HG03103 (cell line): ENCODE data around the gene ADAMTS2.

Experiments
- ATAC-seq: cut with Tn5 transposase; IDR thresholded peaks from one replicate; pipeline ENCODE4 v1.9.1; 2021; ENCODE audit warnings: low read depth; ENCODE audit not compliant: unreplicated experiment

ADAMTS2 gene

DNA sequence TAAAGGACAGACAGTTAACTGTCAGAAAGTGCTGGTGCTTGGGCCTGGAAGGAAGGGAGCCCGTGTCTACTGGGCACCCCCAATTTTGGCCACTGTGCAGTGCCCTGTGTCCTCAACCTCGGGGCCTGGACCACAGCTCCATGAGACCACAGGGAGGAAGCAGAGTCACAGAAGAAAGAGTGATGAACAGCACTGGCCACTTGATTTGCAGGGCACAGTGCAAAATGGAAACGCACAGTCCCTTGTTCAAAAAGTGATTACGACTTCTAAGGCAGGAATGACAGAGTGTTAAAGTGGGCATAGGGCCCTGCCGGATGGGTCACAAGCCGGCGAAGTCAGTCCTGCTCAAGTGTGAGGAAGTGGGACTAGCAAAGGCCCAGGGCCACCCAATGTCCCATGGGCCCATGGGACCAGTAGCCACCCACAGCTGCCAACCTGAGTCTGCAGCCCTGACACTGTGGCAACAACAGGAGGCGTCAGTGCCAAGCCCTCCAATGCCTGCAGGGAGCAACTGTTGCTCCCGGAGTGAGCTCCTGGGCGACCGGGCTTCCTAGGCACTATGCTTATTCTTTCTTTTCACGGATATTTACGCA is 85.4 kb downstream of the ADAMTS2 start:
- ATAC-seq, result no peak

DNA sequence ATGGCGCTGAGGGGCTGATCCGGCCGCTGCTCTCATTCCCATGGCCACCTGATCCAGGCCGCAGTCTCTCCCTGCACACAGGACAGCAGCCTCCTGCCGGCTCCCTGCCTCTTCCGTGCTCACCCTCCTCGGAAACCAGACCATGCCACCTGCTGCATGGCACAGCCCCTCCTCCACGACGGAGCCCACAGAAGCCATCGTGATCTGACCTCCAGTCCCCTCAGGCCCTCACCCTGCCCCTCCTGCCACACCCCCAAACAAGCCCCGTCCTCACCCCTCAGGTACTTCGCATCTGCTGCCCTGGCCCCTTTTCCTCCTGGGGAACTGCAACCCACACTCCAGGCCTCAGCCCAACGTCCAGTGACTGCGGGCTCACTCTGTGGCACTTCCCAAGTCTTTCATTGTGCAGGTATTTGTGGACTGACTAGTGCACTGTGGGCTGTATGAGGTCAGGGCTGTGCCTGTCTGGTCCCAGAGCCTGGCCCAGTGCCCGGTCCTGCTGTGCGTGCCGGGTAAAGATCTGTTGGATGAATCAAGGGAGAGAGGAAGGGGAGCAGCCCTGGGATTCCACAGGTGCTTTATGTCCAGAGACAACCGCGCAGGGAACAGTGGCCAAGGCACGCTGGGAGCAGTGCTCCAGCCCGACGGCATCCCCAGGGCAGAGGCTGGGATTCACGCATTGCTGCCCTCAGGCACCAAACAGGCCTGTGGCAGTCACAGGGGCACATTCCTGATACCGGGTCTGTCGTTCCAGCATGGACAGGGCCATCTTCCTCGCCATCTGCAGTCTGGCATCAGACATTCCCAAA is 86.1 kb downstream of the ADAMTS2 start:
- ATAC-seq, result no peak

DNA sequence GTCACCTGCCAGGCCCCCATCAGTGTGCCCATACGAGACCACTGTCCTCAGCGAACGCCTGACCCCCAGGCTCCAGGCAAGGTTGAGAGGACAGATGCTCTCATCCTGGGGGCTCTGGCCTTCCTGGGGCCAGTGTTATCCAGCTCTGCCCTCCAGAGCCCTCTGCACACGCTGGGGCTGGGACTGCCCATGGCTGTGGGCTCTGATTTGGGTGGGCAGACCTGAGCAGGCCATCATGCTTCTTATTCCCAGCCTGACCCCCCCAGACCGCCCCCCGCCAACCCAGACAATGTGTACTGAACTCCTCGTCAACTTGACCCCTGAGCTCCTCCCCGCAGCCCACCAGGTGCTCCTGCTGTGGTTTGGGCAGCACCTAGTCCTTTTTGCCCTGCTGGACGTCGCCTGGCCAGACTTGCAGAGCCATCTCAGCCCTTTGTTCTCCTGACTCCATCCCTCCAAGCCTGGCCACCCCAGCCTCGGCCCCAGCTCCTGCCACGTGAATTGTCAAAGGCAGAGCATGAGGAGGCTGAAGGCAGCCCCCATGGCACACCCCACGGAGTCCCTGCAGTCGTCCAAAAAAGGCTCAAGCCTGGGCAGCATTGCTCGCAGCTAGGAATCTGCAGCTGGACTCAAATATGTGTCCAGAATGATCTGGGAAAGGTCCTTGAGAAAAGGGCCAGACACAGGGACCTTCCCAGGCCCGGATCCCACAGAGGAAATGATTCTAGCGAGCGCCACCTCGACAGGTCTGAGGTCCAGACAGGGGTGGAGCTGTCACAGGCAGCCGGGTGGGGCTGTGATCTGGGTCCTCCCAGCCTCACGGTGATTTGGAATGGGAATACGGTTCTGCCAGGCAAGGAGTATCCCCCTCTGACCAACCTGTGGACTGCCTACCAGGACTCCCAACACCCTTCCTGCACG is 87.0 kb downstream of the ADAMTS2 start:
- ATAC-seq, result no peak

DNA sequence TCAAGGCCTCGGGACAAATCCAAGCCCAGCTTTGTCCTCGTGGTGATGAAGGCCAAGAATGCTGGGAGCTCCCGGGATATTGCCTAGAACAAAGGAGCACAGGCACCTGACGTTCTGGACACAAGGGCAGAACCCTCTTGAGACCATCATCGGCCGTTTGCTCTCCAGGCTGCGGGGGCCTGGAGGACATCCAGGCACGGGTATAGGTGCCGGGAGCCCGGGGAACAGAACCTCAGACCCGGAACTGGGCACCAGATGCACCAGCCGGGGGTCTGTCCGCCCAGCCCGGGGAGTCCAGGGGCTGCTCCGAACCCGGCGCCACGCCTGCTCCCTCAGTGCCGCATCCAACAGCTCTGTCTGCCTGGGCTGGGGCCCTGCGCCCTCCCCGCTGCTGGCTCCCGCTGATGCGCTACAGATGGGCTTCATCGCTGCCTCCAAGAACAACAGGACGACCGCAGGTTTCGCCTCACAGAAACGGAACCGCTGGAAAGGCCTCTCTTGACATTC is 88.0 kb downstream of the ADAMTS2 start:
- ATAC-seq, result no peak

DNA sequence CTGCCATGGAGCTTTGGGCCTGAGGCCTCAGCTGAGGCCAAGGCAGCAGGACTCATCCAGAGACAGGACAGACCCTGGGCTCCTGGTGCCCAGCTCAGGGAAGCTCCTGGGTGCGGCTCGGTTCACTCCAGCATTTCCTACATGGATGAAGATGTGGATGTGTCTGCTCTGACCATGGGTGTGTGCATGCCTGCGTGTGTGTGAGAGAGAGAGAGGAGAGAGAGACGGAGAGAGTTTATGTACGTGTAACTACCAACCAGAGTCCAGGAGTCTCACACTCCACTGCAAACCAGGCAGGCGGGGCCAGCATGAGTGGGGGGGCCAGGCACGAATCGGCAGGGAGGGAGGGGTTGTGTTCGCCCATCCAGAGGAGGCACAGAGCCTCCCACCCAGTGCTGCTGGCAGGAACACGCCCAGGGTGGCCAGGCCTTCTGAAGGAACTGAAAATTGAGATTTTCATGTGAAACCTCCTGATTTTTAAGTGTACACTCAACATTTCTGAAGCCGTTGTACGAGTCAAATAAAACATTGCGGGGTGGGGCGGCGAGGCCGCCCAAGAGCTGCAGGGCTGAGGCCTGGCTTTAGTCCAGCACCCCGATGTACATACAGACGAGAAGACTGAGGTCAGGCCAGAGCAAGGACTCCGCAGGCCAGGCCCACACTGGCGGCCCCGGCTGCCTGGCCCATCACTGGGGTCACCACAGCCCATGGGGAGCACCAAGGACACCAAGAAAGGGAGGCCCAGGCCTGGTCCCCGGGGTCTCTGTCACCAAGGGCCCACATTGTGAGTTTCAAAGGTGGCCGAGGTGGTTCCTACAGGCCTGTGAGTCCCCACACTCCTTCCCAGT is 88.7 kb downstream of the ADAMTS2 start:
- ATAC-seq, result no peak

DNA sequence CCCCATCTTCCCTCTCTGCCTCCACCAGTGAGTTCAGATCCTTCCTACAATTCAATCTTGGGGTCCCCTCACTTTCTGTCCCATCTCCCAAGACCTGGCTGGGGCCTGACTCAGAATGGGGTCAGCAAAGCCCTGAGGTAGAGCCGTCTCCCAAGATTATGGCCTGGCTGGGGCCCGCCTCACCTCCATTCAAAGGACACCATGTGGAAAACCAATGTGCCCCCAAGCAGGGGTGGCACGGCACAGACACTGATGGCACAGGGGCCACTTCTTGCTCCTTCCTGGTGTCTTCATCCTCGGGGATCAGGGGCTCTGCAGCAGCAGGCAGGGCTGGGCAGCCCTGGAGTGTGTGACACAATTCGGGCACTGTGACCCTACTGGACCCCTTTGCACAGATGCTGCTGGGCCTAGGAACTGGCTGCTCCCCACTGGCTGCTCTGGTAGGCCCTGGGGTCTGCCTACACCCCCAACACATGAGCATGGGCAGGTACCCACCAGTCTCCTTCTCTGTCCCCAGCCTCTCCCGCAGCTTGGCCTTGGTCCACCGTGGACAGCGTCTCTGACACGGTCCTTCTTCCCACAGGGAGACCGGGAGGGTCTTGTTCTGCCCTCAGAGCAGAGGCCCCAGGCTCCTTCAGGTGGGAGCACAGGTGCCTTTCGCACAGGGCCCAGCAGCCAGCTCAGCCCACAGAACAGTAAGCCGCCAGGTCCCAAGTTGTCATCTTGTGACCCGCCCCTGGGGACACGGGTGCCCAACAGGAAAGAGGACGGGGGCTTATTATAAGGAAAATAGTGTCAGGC is 89.5 kb downstream of the ADAMTS2 start:
- ATAC-seq, result no peak

DNA sequence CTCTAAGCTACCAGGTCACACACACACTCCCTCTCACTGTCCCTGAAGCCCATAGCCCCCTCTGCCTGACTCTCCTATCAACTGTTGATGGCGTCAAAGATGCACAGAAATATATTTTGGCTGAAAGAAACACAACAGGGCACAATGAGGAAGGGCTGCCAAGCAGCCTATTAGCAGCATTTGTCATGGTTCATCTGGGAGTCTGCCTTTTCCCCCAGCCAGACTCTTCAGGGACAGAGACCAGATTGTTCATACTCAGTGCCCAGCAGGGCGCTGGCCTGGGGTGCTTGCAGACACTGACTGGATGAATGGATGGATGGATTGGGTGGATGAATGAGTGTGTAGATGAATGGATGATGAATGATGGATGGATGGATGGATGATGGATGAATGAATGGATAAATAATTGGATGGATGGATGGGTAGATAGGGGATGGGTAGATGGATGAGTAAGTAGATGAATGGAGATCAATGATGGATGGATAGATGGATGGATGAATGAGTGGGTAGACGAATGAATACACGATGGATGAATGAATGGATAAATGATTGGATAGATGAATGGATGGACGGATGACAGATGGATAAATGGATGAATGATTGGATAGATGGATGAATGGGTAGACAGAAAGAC is 90.5 kb downstream of the ADAMTS2 start:
- no peak for ATAC-seq

DNA sequence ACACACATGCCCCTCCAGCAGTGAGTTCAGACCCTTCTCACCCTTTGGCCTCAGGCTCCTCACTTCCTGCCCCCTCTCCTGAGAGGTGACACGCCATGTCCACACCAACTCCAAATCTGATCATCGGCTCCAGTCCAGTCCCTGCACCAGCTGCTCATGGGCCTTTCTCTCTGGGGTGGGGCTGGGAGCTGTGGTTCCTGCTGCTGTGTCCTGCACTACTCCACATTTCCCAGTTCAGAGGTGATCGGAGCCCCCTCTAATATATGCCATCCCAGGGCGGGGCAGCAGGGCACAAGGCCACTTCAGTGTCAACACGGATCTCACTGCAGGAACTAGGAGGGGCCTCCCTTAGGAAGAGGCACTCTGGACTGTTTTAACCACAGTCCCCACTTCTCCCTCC is 91.5 kb downstream of the ADAMTS2 start:
- no peak for ATAC-seq

DNA sequence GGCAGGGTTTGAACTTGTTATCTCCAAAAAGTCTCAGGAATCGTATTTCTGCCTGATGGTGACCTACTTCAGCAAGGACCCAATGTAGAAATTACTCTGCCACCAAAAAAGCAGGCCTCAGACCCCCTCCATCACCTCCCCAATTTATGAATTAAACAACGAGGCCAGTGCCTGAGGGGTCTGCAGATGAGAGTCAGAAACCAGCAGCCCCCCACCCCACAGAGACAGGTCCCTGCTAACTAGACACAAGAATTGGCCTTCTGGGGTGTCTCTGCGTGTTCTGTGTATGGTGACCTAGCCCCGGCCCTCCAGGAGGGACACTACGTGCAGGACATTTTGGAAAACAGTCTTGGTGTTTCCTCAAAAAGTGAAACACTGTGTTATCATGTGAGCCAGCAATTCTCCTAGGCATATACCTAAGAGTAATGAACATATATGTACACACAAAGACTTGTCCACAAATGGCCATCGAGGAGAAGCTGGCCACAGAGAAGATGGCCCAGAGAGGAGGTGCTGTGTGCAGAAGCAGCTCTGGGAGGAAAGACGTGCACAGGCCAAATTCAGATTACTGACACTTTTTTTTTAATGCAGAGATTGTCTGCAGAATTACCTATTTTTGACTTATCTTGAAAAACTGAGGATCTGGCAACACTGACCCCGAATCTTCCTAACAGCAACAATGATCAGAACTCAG is 93.8 kb downstream of the ADAMTS2 start:
- ATAC-seq, result no peak

DNA sequence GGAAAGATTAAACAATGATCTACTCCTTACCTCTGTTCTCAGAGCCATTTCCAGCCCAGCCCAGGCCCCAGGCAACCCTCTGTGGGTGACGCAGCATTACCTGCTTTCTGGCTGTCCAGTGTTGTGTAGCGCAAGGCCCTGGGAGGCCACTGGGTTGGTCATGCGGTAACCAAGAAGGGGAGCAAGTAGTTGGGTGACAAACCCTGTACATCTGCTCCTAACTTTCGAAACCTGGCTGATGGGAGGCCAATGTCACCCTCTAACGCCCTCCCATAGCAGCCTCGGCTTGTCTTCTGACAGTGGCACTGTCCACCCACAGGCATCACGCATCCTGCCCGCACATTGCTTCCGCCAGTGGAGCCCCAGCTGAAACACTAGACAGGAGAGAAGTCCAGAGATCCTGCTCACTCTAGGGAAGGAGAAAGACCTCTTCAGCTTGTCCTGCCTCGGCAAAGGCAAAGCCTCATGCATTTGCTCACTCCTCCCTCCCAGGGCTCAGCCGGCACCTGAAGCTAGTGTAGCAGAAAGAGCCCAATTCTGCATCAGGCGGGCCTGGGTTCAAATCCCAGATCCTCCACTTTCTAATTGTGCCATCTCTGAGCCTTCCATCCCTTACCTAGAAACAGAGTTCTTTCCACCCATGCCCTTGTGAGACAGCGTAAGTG is 94.6 kb downstream of the ADAMTS2 start:
- ATAC-seq, result no peak

DNA sequence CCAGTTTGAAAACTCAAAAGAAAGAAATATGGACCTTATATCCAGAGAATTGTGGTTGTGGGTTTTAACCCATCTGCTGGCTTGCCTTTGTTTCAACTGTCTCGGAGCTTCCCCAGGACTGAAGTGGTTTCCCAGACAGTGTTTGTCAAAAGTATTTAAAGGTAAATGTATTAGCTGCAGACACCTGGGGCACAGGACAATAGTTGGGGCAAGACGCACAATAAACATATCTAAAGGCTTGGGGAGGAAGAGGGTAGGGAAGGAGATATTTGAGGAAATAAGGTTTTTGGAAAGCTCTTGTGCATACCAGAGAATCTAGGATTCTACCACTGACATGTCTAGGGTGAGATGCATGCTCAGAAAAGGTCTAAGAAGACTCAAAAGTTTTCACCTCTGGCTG is 99.0 kb downstream of the ADAMTS2 start:
- ATAC-seq, result no peak

DNA sequence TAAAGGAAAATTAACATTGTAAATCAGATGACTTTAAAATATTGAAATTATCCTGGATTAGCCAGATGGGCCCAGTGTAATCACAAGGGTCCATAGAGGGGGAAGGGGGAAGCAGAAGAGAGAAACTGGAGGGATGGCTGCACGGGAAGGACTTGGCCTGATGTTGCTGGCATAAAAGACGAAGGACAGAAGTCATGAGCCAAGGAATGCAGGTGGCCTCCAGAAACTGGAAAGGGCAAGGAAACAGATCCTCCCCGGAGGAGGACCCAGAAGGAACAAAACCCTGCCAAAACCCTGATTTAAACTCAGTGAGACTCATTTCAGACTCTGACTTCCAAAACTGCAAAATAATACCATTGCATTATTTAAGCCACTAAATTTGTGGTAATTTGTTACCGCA is 100.2 kb downstream of the ADAMTS2 start:
- no peak for ATAC-seq

DNA sequence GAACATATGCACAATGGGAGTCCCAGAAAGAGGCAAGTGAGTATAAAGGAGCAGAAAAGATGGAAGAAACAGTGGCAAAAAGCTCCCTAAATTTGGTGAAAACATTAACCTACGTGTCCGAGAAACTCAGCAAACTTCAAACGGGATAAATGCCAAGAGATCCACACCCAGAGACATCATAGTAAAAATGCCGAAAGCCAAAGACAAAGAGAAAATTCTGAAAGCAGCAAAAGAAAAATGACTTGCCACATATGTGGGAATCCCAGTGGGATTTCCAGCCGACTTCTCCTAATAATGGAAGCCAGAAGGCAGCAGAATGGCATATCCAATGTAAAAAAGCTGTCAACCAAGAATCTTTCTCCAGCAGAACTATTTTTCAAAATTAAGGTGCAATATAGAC is 101.2 kb downstream of the ADAMTS2 start:
- no peak for ATAC-seq

DNA sequence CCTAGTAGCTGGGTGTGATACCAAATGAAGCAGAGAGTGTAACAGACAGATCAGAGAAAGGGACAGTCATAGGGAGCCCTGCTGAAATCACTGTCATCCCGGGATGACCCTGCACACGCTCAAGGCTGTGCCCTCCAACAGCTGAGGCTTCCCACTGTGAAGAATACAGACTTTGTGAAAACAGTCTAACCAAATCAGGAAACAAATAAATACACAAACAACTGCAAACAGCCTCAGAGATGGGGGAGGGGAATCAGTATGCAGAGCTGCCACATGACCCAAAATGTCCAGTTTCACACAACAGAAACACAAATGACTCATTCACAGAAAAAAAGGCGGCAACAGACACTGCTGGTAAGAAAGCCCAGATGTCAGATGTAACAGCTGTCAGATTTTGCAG is 101.9 kb downstream of the ADAMTS2 start:
- no peak for ATAC-seq

DNA sequence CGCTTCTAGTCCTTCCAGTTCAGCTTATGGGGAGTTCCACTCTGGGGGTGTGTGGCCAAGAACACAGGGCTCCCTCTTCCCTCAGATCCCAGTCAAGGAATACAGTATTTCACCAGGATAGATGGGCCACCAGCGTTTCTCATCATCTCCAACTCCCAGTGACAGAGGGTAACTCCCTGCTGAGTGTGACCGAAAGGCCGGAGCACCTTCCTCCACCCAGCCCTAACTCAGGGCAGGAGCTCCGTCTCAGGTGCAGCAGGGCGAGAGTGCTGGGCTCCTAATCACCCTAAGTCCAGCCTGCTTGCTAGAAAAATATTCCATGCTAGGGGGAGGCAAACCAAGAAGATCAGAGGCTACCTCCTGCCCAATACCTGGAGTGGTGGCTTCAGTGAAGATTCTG is 102.6 kb downstream of the ADAMTS2 start:
- no peak for ATAC-seq

DNA sequence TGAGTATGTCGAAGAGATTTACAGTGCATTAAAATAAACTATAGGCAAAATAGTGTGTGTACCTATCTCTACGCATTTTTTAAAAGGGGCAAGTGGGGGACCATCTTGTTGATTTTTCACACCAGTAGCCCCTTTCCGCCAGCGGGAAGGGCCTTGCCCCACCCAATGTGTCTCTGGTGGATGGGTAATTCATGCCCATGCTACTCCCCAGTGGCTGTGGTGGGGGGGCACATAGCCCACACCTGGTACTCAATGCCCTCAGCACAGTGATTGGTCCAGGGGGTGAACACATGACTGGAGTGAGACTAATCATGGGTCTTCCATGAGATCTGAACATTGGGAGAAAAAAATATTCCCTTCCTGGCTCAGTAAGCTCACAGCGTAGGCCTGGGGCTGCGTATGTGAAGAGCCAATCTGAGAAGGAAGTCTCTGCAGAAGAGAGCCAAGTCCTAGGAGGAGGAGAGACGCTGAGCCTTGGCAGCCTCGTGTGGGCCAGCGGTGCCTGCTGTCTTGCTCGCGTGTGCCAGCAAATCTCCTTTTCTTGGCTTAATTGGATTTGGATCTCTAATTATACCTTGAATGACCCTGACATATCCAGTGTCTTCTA is 103.4 kb downstream of the ADAMTS2 start:
- no peak for ATAC-seq

DNA sequence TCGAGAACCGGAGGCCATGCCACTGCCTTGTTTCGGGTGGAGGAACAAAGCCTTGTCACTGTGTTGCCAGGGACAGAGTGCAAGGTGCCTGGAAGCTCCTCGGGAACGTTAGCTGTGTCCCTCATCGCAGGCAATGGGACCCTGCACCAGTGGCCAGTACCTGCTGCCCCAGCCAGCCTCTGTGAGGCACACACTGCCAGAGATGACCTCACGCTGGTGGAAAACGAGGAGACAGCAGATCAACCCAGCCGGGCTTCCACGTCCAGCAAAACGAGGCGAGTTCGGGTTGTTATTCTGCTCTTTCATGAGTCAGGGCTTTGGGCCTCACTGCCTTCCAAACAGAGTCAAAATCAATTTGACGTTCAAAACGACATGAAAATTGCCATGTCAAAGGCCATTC is 104.1 kb downstream of the ADAMTS2 start:
- ATAC-seq, result no peak

DNA sequence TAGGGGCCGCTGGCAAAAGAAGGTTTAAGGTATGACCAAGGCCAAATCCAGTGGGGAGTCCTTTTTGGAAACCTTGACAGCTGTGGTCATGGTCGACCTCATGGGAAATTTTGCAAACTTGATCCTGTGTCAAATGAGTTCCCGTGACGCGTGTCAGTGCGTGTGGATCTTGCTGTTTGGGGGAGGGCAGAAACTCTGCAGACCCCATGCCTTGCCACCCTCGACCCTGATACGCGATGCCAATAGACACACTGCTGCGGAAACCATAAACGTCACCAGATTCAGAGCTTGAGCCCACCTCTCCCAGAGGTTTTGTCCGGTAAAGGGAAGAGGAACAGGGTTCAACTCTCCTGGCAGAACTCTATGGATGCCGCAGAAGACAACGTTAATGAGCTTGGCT is 104.7 kb downstream of the ADAMTS2 start:
- no peak for ATAC-seq
